ENCODE data around the gene NOS2.
"Not testable (repeated sequence)": the region's sequence is repeated elsewhere in the genome, so short reads cannot be mapped to it uniquely, and the experiment has no call there.

The NOS2 gene

GRCh38 chr17:27753726-27754125, 46.6 kb downstream of the NOS2 start:
- not testable (repeated sequence) for DNase-seq

- not testable (repeated sequence) for DNase-seq
Measured at GRCh38 chr17:27752831-27753619, 47.3 kb downstream of the NOS2 start.

- no peak for DNase-seq
Measured at GRCh38 chr17:27751622-27752490, 48.5 kb downstream of the NOS2 start.

- no peak for DNase-seq
Measured at GRCh38 chr17:27751166-27751565, 49.2 kb downstream of the NOS2 start.

GRCh38 chr17:27749562-27750150, 50.7 kb downstream of the NOS2 start:
- not testable (repeated sequence) for DNase-seq

GRCh38 chr17:27748360-27748825, 51.9 kb downstream of the NOS2 start:
- no peak for DNase-seq

- no peak for DNase-seq
Measured at GRCh38 chr17:27747462-27748359, 52.6 kb downstream of the NOS2 start.

GRCh38 chr17:27746881-27747280, 53.4 kb downstream of the NOS2 start:
- DNase-seq, result no peak

GRCh38 chr17:27746320-27746719, 54.0 kb downstream of the NOS2 start:
- not testable (repeated sequence) for DNase-seq

GRCh38 chr17:27745207-27745830, 55.0 kb downstream of the NOS2 start:
- not testable (repeated sequence) for DNase-seq

GRCh38 chr17:27743281-27743885, 56.9 kb downstream of the NOS2 start:
- DNase-seq, result no peak

- DNase-seq, result no peak
Measured at GRCh38 chr17:27741971-27742575, 58.3 kb downstream of the NOS2 start.

GRCh38 chr17:27741361-27741861, 58.9 kb downstream of the NOS2 start:
- no peak for DNase-seq

GRCh38 chr17:27740541-27740940, 59.8 kb downstream of the NOS2 start:
- not testable (repeated sequence) for DNase-seq

- DNase-seq, result no peak
Measured at GRCh38 chr17:27733773-27734172, 66.6 kb downstream of the NOS2 start.

- not testable (repeated sequence) for DNase-seq
Measured at GRCh38 chr17:27732746-27733145, 67.6 kb downstream of the NOS2 start.

- DNase-seq, result not testable (repeated sequence)
Measured at GRCh38 chr17:27725982-27726381, 74.3 kb downstream of the NOS2 start.

- DNase-seq, result no peak
Measured at GRCh38 chr17:27721797-27722196, 78.5 kb downstream of the NOS2 start.
